ENCODE results near the gene CATSPERD. TPM values are rescaled to one million over a fixed set of nuclear protein-coding genes. Genes with fewer than 3 reads are reported as not detected.

CATSPERD gene
- total RNA-seq, 4 donors from 2014 or later, result not detected

DNA sequence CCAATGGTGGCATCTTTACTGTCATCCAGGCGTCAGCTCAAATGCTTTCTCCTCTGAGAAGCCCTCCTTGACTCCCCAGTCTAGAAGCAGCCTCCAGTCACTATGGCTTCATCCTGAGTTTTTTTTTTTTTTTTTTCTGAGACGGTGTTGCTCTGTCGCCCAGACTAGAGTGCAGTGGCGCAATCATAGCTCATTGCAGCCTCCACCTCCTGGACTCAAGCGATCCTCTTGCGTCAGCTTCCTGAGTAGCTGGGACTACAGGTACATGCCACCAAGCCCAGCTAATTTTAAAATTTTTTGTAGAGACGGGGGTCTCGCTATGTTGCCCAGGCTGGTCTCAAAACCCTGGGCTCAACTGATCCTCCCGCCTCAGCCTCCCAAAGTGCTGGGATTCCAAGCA, 88.6 kb downstream of the CATSPERD start:
- H3K27ac ChIP-seq, result no peak overlapping the region
- DNase-seq (no peak), ATAC-seq (no peak)
- no peak for TF ChIP-seq POLR2A (IDR thresholded peaks at IDR 0.05)
- no peak for TF ChIP-seq CTCF (IDR thresholded peaks at IDR 0.05 in 4 of 5, conservative IDR thresholded peaks at IDR 0.05 in 1 of 5)
- H3K4me1 ChIP-seq, result no peaks in the 10 kb centered on the region
- no peaks in the 10 kb centered on the region for H3K9me3 ChIP-seq
- H3K4me3 ChIP-seq, result no peak overlapping the region
- H3K36me3 ChIP-seq, result no peaks in the 10 kb centered on the region
- intact Hi-C loops (cut with DNase I; ENCODE audit: low total_unique reads) (no loop called here), in situ Hi-C loops (cut with MboI; ENCODE audit: low sequenced_read_pairs in 4 of 4) (no loop called here)
- peaks cover 17 to 29% (median 18%) of the 10 kb centered on the region in 3 donors for H3K27me3 ChIP-seq

GRCh38 chr19:5809469-5809868, 89.0 kb downstream of the CATSPERD start:
- Histone ChIP-seq H3K27ac (no peak overlapping the region), H3K4me1 (no peaks in the 10 kb centered on the region), H3K36me3 (no peaks in the 10 kb centered on the region), H3K27me3 (peaks cover 13 to 27% (median 16%) of the 10 kb centered on the region in 3 donors), H3K4me3 (no peak overlapping the region), H3K9me3 (no peaks in the 10 kb centered on the region)
- in situ Hi-C loops (cut with MboI; ENCODE audit: low sequenced_read_pairs in 4 of 4), result no loop called here
- no peak for ATAC-seq
- TF ChIP-seq POLR2A (IDR thresholded peaks at IDR 0.05) (no peak), CTCF (IDR thresholded peaks at IDR 0.05 in 4 of 5, conservative IDR thresholded peaks at IDR 0.05 in 1 of 5) (no peak)
- intact Hi-C loops (cut with DNase I; ENCODE audit: low total_unique reads), result no loop called here
- no peak for DNase-seq

GRCh38 chr19:5811117-5811516, 90.7 kb downstream of the CATSPERD start:
- in situ Hi-C loops (cut with MboI; ENCODE audit: low sequenced_read_pairs in 4 of 4) (no loop called here), intact Hi-C loops (cut with DNase I; ENCODE audit: low total_unique reads) (no loop called here)
- peaks cover 2 to 16% (median 14%) of the 10 kb centered on the region in 3 donors for H3K27me3 ChIP-seq
- H3K4me1 ChIP-seq, result no peaks in the 10 kb centered on the region
- DNase-seq, result no peak
- no peak for TF ChIP-seq CTCF (IDR thresholded peaks at IDR 0.05 in 4 of 5, conservative IDR thresholded peaks at IDR 0.05 in 1 of 5)
- TF ChIP-seq POLR2A (IDR thresholded peaks at IDR 0.05), result no peak
- no peaks in the 10 kb centered on the region for H3K36me3 ChIP-seq
- H3K9me3 ChIP-seq, result no peaks in the 10 kb centered on the region
- H3K4me3 ChIP-seq, result no peak overlapping the region
- no peak for ATAC-seq
- no peak overlapping the region for H3K27ac ChIP-seq

DNA sequence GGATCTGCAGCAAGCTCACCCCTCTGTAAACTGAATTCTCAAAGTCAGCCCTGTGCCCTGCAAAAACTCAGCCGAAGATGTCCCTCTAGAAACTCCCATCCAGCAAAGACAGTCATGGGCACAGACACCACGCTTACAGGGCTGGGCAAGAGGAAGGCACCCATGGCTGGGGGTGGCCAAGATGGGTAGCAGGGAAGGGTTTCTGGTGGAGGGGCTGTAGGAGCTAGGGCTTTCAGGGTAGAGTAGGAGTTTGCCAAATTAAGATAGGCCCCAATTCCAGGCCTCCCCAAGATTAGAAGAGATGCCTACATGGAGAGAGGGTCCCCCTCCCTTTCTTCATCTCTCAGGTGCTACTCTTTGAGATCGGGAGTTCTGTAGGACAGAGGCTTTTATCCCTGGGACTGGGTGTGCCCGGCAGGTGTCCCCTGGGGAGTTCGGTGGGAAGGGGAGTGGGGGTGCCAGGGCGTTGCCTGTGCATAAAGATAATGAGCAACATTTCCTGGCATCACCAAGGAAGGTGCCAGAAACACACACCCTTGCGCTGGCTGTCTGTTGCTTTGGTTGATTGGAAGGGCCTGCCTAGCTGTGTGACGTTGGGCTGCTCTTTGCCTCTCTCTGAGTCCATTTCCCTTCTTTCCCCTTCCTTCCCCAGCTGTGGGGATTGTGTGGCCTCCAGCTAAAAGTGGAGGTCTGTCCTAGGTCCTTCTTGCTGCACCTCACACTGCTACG, 93.8 kb downstream of the CATSPERD start:
- in situ Hi-C loops (cut with MboI; ENCODE audit: low sequenced_read_pairs in 4 of 4), result no loop called here
- Histone ChIP-seq H3K36me3 (no peaks in the 10 kb centered on the region), H3K9me3 (no peaks in the 10 kb centered on the region), H3K27me3 (peaks cover 9 to 18% (median 14%) of the 10 kb centered on the region in 3 donors), H3K4me3 (no peak overlapping the region), H3K4me1 (no peaks in the 10 kb centered on the region), H3K27ac (no peak overlapping the region)
- ATAC-seq (no peak), DNase-seq (no peak)
- intact Hi-C loops (cut with DNase I; ENCODE audit: low total_unique reads), result no loop called here
- TF ChIP-seq POLR2A (IDR thresholded peaks at IDR 0.05), result no peak
- no peak for TF ChIP-seq CTCF (IDR thresholded peaks at IDR 0.05 in 4 of 5, conservative IDR thresholded peaks at IDR 0.05 in 1 of 5)

- no peaks in the 10 kb centered on the region for H3K36me3 ChIP-seq
- intact Hi-C loops (cut with DNase I; ENCODE audit: low total_unique reads), result no loop called here
Measured at GRCh38 chr19:5814852-5815246, 94.4 kb downstream of the CATSPERD start.

More at GRCh38 chr19:5814852-5815246, 94.4 kb downstream of the CATSPERD start:
- Histone ChIP-seq H3K4me3 (no peak overlapping the region), H3K9me3 (no peaks in the 10 kb centered on the region), H3K27ac (no peak overlapping the region), H3K4me1 (no peaks in the 10 kb centered on the region), H3K27me3 (peaks cover 13 to 18% (median 14%) of the 10 kb centered on the region in 3 donors)
- DNase-seq (no peak), ATAC-seq (no peak)
- no peak for TF ChIP-seq CTCF (IDR thresholded peaks at IDR 0.05 in 4 of 5, conservative IDR thresholded peaks at IDR 0.05 in 1 of 5)
- no peak for TF ChIP-seq POLR2A (IDR thresholded peaks at IDR 0.05)
- in situ Hi-C loops (cut with MboI; ENCODE audit: low sequenced_read_pairs in 4 of 4), result no loop called here
